DND-41 (cell line): ENCODE measurements around the gene MRPS16.

Source experiments
- CTCF ChIP-seq: IDR thresholded peaks from 2 replicates; pipeline ENCODE4 v1.5.1; 2012; ENCODE audit warnings: borderline replicate concordance, low read length, moderate library complexity, mild to moderate bottlenecking; ENCODE audit not compliant: poor library complexity, severe bottlenecking; ENCODE audit errors: extremely low read depth
- EZH2 ChIP-seq: IDR thresholded peaks from 3 replicates; pipeline ENCODE4 v1.6.1; 2012; ENCODE audit warnings: borderline replicate concordance, low read depth, mild to moderate bottlenecking, moderate library complexity, low read length, inconsistent platforms; ENCODE audit not compliant: severe bottlenecking

- TF ChIP-seq CTCF: no peak
- TF ChIP-seq EZH2: no peak
Observed at GRCh38 chr10:73220989-73221388, 31.5 kb downstream of the MRPS16 start.
